ENCODE measurements around the gene CHRND.

The CHRND gene

DNA sequence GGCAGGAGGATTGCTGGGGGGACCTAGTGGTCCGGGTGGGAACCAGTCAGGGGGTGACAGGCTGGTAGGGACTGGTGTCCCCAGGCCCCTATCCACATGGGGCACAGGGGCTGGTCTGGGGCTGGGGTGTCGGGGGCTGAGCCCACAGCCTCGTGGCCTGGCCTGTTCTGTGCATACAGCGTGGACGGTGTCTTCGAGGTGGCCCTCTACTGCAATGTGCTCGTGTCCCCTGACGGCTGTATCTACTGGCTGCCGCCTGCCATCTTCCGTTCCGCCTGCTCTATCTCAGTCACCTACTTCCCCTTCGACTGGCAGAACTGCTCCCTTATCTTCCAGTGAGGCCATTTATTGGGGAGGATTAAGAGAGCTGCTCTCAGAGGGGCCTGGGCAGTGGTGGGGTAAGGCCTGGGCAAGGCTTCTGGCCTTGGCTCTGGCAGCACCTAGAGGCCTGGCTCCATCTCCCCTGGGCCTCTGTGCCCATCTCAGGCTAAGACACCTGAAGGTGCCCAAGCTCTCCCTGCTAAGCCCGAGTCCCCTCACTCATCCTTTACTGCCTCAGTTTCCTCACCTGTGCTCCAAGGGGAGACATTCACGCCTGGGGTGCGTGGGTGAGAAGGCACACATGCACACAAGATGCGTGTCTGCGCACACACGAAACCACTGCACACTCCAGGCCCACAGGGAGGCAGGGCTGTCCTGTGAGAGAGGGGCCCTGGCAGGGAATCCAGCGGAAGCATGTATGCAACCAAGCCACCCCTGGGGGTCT is 15.4 kb downstream of the CHRND start:
- Histone ChIP-seq H2AFZ (ENCODE audit: low read depth, low read length) (no peak overlapping the region), H4K20me1 (ENCODE audit: insufficient read depth, low read length) (no peaks in the 10 kb centered on the region), H3K79me2 (ENCODE audit: low read length) (no peaks in the 10 kb centered on the region), H3K4me3 (ENCODE audit: low read length) (no peak overlapping the region), H3K4me1 (ENCODE audit: low read length) (no peaks in the 10 kb centered on the region), H3K27me3 (ENCODE audit: low read depth, low read length) (no peaks in the 10 kb centered on the region), H3K9me3 (ENCODE audit: insufficient read depth, low read length) (no peaks in the 10 kb centered on the region), H3K36me3 (replicated peaks; ENCODE audit: low read depth, low read length) (no peaks in the 10 kb centered on the region), H3K27ac (ENCODE audit: low read length) (no peak overlapping the region), H3K9ac (ENCODE audit: low read length) (no peak overlapping the region), H3K4me2 (ENCODE audit: low read length) (no peak overlapping the region)
- TF ChIP-seq, protein P1, sequence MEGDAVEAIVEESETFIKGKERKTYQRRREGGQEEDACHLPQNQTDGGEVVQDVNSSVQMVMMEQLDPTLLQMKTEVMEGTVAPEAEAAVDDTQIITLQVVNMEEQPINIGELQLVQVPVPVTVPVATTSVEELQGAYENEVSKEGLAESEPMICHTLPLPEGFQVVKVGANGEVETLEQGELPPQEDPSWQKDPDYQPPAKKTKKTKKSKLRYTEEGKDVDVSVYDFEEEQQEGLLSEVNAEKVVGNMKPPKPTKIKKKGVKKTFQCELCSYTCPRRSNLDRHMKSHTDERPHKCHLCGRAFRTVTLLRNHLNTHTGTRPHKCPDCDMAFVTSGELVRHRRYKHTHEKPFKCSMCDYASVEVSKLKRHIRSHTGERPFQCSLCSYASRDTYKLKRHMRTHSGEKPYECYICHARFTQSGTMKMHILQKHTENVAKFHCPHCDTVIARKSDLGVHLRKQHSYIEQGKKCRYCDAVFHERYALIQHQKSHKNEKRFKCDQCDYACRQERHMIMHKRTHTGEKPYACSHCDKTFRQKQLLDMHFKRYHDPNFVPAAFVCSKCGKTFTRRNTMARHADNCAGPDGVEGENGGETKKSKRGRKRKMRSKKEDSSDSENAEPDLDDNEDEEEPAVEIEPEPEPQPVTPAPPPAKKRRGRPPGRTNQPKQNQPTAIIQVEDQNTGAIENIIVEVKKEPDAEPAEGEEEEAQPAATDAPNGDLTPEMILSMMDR (IDR thresholded peaks at IDR 0.05; ENCODE audit: low read depth, low read length), result no peak
- no peak for TF ChIP-seq EZH2phosphoT487 (IDR thresholded peaks at IDR 0.05; ENCODE audit: low read depth)

DNA sequence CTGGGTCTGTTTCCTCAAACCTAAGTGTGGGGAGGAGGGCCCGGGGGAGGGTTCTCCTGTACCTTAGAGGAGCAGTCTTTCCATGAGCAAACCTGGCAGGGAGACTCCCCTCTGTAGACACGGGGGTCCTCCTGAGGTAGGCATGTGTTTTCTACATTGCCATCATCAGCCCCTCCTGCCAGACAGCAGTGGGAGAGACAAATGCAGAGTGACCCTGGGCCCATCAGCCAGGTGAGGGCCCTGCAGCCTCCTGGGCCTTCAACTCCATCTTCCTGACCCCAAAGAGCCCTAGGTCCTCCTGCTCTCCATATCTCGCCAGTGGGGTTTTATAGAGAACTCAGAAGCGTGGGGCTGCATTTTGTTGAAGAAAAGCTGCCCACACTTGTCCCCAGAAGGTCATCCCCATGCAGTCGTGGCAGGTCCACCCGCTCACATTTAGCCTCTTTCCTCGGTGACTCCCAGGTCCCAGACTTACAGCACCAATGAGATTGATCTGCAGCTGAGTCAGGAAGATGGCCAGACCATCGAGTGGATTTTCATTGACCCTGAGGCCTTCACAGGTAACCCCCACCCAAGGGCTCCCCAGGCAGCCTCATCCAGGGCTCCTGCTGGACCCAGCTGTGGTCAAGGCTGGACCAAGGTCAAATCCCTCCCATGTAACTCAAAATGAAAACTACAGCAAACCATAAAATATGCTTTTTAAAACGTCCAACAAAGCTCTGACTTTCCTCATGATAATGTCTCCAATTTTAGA is 16.2 kb downstream of the CHRND start:
- no peaks in the 10 kb centered on the region for H3K27me3 ChIP-seq (ENCODE audit: low read depth, low read length)

DNA sequence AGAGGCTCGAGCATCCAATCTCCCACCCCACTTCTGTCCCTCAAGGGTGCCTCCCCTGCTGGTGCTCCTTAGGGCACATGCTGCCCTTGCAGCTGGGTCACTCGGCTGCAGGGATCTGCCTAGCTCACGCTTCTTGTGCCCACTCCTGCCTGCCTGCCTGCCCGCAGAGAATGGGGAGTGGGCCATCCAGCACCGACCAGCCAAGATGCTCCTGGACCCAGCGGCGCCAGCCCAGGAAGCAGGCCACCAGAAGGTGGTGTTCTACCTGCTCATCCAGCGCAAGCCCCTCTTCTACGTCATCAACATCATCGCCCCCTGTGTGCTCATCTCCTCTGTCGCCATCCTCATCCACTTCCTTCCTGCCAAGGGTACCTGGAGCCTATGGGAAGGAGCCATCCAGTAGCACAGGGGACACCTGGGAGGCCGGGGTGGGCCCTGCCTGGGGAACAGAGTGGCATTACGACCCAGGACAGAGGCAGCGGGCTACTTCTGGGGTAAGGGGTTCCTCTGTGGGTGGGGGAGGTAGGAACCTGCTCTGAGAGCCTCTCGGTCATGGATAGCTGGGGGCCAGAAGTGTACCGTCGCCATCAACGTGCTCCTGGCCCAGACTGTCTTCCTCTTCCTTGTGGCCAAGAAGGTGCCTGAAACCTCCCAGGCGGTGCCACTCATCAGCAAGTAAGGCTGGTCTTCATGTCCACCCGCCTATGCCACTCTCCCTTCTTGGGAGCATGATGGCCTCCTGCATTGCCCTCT is 16.9 kb downstream of the CHRND start:
- H3K79me2 ChIP-seq (ENCODE audit: low read length), result peaks cover 13% of the 10 kb centered on the region; the same call in 1 of the 2 replicates
- H3K4me1 ChIP-seq (ENCODE audit: low read length), result no peaks in the 10 kb centered on the region
- H3K36me3 ChIP-seq (replicated peaks; ENCODE audit: low read depth, low read length), result peaks cover 10% of the 10 kb centered on the region
- H2AFZ ChIP-seq (ENCODE audit: low read depth, low read length), result no peak overlapping the region
- TF ChIP-seq, protein P1 (IDR thresholded peaks at IDR 0.05; ENCODE audit: low read depth, low read length), result no peak
- no peak for TF ChIP-seq EZH2phosphoT487 (IDR thresholded peaks at IDR 0.05; ENCODE audit: low read depth)
- no peaks in the 10 kb centered on the region for H3K9me3 ChIP-seq (ENCODE audit: insufficient read depth, low read length)
- no peaks in the 10 kb centered on the region for H3K27me3 ChIP-seq (ENCODE audit: low read depth, low read length)
- no peaks in the 10 kb centered on the region for H4K20me1 ChIP-seq (ENCODE audit: insufficient read depth, low read length)
- no peak overlapping the region for H3K27ac ChIP-seq (ENCODE audit: low read length)
- no peak overlapping the region for H3K4me2 ChIP-seq (ENCODE audit: low read length)
- no peak overlapping the region for H3K4me3 ChIP-seq (ENCODE audit: low read length)
- H3K9ac ChIP-seq (ENCODE audit: low read length), result no peak overlapping the region

More for the DNA sequence above, 16.2 kb downstream of the CHRND start:
- H3K9me3 ChIP-seq (ENCODE audit: insufficient read depth, low read length), result no peaks in the 10 kb centered on the region
- H4K20me1 ChIP-seq (ENCODE audit: insufficient read depth, low read length), result no peaks in the 10 kb centered on the region
- peaks cover 5% of the 10 kb centered on the region for H3K36me3 ChIP-seq (replicated peaks; ENCODE audit: low read depth, low read length)
- 0 out of 2 replicates have a peak, but pooled peaks cover 7% of the 10 kb centered on the region for H3K79me2 ChIP-seq (ENCODE audit: low read length)
- no peak for TF ChIP-seq EZH2phosphoT487 (IDR thresholded peaks at IDR 0.05; ENCODE audit: low read depth)
- TF ChIP-seq, protein P1 (IDR thresholded peaks at IDR 0.05; ENCODE audit: low read depth, low read length), result no peak
- no peak overlapping the region for H3K27ac ChIP-seq (ENCODE audit: low read length)
- H3K4me1 ChIP-seq (ENCODE audit: low read length), result no peaks in the 10 kb centered on the region
- no peak overlapping the region for H2AFZ ChIP-seq (ENCODE audit: low read depth, low read length)
- H3K4me2 ChIP-seq (ENCODE audit: low read length), result no peak overlapping the region
- no peak overlapping the region for H3K9ac ChIP-seq (ENCODE audit: low read length)
- no peak overlapping the region for H3K4me3 ChIP-seq (ENCODE audit: low read length)

DNA sequence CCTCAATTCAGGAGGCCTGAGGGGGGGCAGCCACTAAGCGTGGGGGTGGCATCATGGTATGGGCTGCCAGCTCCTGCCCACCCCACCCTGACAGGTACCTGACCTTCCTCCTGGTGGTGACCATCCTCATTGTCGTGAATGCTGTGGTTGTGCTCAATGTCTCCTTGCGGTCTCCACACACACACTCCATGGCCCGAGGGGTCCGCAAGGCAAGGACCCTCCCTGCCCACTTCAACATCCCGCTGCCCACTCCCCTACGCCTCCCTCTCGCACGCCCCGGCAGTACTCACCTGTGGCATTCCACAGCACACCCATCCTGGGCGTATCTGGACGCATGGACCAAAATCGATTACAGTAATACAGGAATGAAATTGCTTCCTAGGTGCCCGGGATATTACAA is 17.5 kb downstream of the CHRND start:
- Histone ChIP-seq H3K27ac (ENCODE audit: low read length) (no peak overlapping the region), H2AFZ (ENCODE audit: low read depth, low read length) (no peak overlapping the region), H3K9me3 (ENCODE audit: insufficient read depth, low read length) (no peaks in the 10 kb centered on the region), H3K36me3 (replicated peaks; ENCODE audit: low read depth, low read length) (peaks cover 10% of the 10 kb centered on the region), H3K79me2 (ENCODE audit: low read length) (peaks cover 17% of the 10 kb centered on the region), H3K4me3 (ENCODE audit: low read length) (no peak overlapping the region), H3K9ac (ENCODE audit: low read length) (no peak overlapping the region), H3K4me1 (ENCODE audit: low read length) (no peaks in the 10 kb centered on the region), H3K4me2 (ENCODE audit: low read length) (no peak overlapping the region), H4K20me1 (ENCODE audit: insufficient read depth, low read length) (no peaks in the 10 kb centered on the region), H3K27me3 (ENCODE audit: low read depth, low read length) (no peaks in the 10 kb centered on the region)
- no peak for TF ChIP-seq EZH2phosphoT487 (IDR thresholded peaks at IDR 0.05; ENCODE audit: low read depth)
- TF ChIP-seq, protein P1 (IDR thresholded peaks at IDR 0.05; ENCODE audit: low read depth, low read length), result no peak

Measured in OCI-LY3 (cell line).